Measurements from ENCODE around the gene PKP4.
A peak's percentile ranks its signal among the peaks of the same experiment; 100 is the strongest.

- no peak for TF ChIP-seq SIN3A (IDR thresholded peaks at IDR 0.05; ENCODE audit: borderline replicate concordance, insufficient read depth, low read length)
- TF ChIP-seq POLR2AphosphoS5 (IDR thresholded peaks at IDR 0.05; ENCODE audit: low read depth, low read length), result no peak
- no peak for TF ChIP-seq REST (IDR thresholded peaks at IDR 0.05; ENCODE audit: insufficient read depth in 1 of 2, low read depth in 2 of 2, low read length in 2 of 2)
- no peak for TF ChIP-seq TAF1 (IDR thresholded peaks at IDR 0.05; ENCODE audit: borderline replicate concordance, insufficient read depth, low read length)
- TF ChIP-seq FOXP2 (optimal IDR thresholded peaks at IDR 0.05; ENCODE audit: borderline replicate concordance, extremely low read depth, extremely low read length, insufficient read depth), result peak; percentile 63
Measured at GRCh38 chr2:158716121-158716791, 259.5 kb downstream of the PKP4 start.
